Thoracic aorta (tissue), 2 donors: ENCODE data around the gene SLC35D3. TPM values are rescaled to one million over a fixed set of nuclear protein-coding genes. Genes with fewer than 3 reads are reported as not detected.

Experiments
- total RNA-seq, 2 donors: library from RNA; depleted of rRNA; stranded (reverse); fragments of >200 nt; gene quantifications; one replicate each; pipeline versions ENCODE4 v1.1.0 to v1.2.3, GENCODE V29; 2016

The SLC35D3 gene
- total RNA-seq, 2 donors from 2014 or later = not detected

Other genes with a start within 250 kb of the SLC35D3 start
- gene MAP3K5, start 129.8 kb upstream of the SLC35D3 start, total RNA-seq = 100 to 1,000 TPM in 1 of 2 donors, 10 to 100 TPM in 1; 73.6 to 101 TPM
- gene PEX7, start 99.7 kb upstream of the SLC35D3 start, total RNA-seq = 1 to 10 TPM; 7.6 TPM
- 1 to 10 TPM in 1 of 2 donors, under 1 TPM in 1; 0.54 to 1.2 TPM for gene IL20RA, start 122.7 kb downstream of the SLC35D3 start, total RNA-seq